EL (cell line): ENCODE data around the gene CDK5R1.

Source experiments
- DNase-seq: peaks from one replicate; pipeline ENCODE4 v3.0.0-alpha.2; 2016

The CDK5R1 gene

GRCh38 chr17:32475258-32475657 is 11.5 kb upstream of the CDK5R1 start:
- DNase-seq = no peak

DNA sequence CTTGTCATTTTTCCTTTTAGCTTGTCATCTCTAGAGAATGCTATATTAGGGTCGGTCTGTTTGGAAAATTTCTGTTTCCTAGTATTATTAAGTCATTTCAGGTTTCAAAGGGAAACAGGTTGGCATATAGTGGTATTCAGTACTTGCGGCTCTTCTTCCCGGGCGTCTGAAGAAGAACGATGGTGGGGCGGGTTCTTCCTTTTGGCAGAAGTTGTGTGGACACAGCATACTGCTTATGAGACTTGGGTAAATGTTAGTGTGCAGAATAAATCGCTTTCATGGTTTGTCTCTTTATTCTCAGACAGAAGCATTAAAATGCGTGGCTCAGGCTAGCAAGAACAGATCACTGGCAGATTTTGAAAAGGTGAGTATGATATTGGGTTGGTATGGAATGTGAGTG is 9.6 kb upstream of the CDK5R1 start:
- DNase-seq = no peak

DNA sequence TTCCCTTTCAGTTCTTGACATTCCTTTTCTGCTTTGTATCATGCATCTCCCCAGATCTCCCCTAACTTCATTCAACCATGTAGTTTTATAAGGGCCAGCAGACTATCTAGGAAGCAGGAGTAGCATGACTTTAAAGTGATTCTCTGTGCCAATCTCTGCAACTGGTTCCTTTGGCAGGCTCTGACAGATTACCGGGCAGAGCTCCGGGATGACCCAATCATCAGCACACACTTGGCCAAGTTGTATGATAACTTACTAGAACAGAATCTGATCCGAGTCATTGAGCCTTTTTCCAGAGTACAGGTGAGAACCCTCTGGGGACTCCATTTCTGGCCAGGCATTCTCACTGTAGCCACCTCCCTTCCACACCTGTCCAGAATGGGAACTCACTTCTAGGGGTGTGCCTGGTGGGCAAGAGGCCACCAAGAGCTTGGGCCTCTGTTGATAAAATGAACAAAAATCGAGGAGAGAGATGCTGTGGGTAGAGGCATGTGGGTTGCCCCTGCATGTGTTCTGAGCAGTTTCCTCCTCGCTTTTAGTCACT is 7.6 kb upstream of the CDK5R1 start:
- DNase-seq = no peak

GRCh38 chr17:32481193-32481592 is 5.6 kb upstream of the CDK5R1 start:
- no peak for DNase-seq

GRCh38 chr17:32482568-32483320 is 4.0 kb upstream of the CDK5R1 start:
- DNase-seq = no peak

- peak; percentile 70 for DNase-seq
Observed at GRCh38 chr17:32483451-32484019, 3.3 kb upstream of the CDK5R1 start.

DNA sequence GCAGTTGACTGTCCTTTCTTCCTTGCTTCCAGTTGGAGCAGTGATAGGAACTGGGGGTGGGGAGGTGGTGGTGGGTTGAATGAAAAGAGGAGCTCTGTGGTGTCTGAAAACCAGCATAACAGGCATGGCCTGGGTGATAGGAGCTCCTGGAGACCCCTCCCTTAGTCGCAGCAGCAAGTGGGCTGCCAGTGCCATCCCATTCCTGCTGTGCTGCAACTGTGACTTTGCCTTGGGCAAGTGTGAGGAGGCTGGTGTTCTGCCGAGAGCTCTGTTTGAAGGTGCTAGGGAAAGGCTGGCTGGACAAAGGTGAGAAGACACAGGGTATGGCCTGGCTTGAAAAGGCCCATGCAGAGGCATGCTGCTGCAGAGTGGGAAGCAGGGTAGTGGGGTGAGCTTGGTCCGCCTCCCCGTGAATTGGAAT is 2.7 kb upstream of the CDK5R1 start:
- no peak for DNase-seq

DNA sequence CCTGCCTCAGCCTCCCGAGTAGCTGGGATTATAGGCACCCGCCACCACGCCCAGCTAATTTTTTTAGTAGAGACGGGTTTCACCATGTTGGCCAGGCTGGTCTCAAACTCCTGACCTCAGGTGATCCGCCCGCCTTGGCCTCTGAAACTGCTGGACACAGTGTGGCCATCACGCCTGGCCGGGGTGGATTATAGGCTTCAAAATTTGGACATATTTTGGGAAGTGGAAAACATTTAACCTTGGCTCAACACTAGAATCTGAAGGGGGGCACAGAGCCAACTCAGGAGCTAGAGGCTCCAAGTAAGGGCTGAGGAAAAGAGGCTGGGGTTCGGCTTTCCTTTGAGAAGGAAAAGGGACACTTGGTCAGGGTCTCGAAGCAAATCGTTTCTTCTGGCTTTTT is 2.2 kb upstream of the CDK5R1 start:
- DNase-seq = no peak

DNA sequence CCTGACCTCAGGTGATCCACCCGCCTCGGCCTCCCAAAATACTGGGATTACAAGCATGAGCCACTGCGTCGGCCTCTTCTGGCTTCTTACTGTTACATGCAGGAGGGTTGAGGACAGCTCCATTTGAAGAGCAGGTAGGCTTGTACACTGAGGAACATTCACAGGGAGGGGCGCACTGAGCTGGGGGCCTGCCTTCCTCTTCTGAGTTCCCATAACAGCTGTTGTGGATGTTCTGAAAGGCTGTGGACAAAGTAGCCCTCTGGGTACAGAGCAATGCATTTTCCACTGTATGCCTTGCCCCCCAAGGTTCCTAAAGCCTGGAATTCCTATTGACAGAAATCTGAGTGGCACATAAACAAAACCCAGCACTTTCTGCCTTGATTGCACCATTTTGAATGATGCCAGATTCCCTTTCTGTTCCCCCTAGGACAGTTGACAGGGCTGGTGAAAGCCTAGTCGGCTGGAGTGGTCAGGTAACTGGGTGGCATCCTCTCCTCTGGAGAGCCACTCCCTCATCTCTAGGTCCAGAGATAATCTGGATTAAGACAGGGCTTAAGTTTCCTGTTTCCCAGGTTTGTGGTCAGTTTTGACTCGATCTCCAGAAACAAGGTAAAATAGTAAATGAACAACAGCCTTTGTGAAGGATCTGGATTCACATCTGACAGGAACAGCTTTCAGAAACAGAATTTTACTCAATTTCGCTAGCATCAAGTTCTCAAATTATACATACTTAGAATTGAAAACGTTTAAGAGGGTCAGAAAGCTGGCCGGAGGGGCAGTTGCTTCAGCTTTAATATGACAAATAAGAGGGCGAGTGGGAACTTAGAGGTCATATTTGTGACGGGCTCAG is 1.3 kb upstream of the CDK5R1 start:
- no peak for DNase-seq

- DNase-seq = peak; percentile 80
Observed at GRCh38 chr17:32486111-32486700, 587 bp upstream of the CDK5R1 start.

GRCh38 chr17:32487473-32488176 is 832 bp downstream of the CDK5R1 start:
- peak; percentile 35 for DNase-seq

DNA sequence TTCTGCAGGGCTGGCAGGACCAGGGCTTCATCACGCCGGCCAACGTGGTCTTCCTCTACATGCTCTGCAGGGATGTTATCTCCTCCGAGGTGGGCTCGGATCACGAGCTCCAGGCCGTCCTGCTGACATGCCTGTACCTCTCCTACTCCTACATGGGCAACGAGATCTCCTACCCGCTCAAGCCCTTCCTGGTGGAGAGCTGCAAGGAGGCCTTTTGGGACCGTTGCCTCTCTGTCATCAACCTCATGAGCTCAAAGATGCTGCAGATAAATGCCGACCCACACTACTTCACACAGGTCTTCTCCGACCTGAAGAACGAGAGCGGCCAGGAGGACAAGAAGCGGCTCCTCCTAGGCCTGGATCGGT is 1.4 kb downstream of the CDK5R1 start:
- DNase-seq = no peak

- DNase-seq = no peak
Observed at GRCh38 chr17:32488604-32489180, 1.9 kb downstream of the CDK5R1 start.

GRCh38 chr17:32489320-32490100 is 2.7 kb downstream of the CDK5R1 start:
- DNase-seq = no peak

GRCh38 chr17:32490101-32490482 is 3.3 kb downstream of the CDK5R1 start:
- no peak for DNase-seq

GRCh38 chr17:32491371-32492263 is 4.8 kb downstream of the CDK5R1 start:
- DNase-seq = no peak

GRCh38 chr17:32492264-32492589 is 5.4 kb downstream of the CDK5R1 start:
- no peak for DNase-seq

GRCh38 chr17:32492648-32493289 is 6.0 kb downstream of the CDK5R1 start:
- DNase-seq = no peak

DNA sequence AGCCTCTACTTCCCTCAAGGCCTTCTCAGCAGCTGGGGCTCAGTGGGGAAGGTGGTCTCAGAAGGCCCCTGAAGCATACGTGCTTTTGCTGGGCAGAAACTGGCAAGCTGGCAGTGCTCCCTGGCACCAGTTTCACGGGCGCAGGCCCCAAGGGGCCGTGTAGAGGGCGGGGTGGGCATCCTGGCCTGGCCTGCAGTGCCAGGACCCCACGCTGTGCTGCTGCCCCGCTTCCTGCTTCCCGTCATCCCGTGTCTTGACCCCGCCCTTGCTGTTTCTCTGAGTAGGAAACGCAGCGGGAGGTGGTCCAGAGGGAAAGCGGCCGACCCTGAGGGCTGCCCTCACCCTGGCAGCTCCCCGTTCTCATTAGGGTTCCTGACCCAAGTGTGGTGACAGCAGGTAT is 6.8 kb downstream of the CDK5R1 start:
- no peak for DNase-seq

GRCh38 chr17:32493976-32494513 is 7.3 kb downstream of the CDK5R1 start:
- no peak for DNase-seq
